NB4 (cell line): ENCODE data around the gene FAM120C.

Source experiments
- DNase-seq: peaks from one replicate; pipeline ENCODE4 v3.0.0; 2010; ENCODE audit warnings: low read depth
- H3K4me3 ChIP-seq: one replicate; pipeline ENCODE4 v1.5.1; 2011; ENCODE audit warnings: mild to moderate bottlenecking, low read depth, low read length, moderate library complexity
- CTCF ChIP-seq: IDR thresholded peaks from one replicate; pipeline ENCODE4 v1.5.1; 2012; ENCODE audit warnings: low read depth, low read length
- MAX ChIP-seq: IDR thresholded peaks from 2 replicates; pipeline ENCODE4 v1.6.1; 2011; ENCODE audit warnings: low read depth, low read length
- MYC ChIP-seq: IDR thresholded peaks from 2 replicates; pipeline ENCODE4 v1.6.1; 2011; ENCODE audit warnings: low read depth, low read length
- POLR2A ChIP-seq: IDR thresholded peaks from 2 replicates; pipeline ENCODE4 v1.6.1; 2011; ENCODE audit warnings: mild to moderate bottlenecking; ENCODE audit not compliant: insufficient read length; ENCODE audit errors: extremely low read depth

FAM120C gene

GRCh38 chrX:54173791-54174190, 9.3 kb downstream of the FAM120C start:
- no peak overlapping the region for H3K4me3 ChIP-seq
- DNase-seq = no peak
- TF ChIP-seq MAX (no peak), CTCF (no peak), MYC (no peak), POLR2A (no peak)

GRCh38 chrX:54172455-54172854, 10.6 kb downstream of the FAM120C start:
- H3K4me3 ChIP-seq = no peak overlapping the region
- DNase-seq = no peak
- no peak for TF ChIP-seq MYC
- TF ChIP-seq MAX = no peak
- no peak for TF ChIP-seq CTCF
- no peak for TF ChIP-seq POLR2A

DNA sequence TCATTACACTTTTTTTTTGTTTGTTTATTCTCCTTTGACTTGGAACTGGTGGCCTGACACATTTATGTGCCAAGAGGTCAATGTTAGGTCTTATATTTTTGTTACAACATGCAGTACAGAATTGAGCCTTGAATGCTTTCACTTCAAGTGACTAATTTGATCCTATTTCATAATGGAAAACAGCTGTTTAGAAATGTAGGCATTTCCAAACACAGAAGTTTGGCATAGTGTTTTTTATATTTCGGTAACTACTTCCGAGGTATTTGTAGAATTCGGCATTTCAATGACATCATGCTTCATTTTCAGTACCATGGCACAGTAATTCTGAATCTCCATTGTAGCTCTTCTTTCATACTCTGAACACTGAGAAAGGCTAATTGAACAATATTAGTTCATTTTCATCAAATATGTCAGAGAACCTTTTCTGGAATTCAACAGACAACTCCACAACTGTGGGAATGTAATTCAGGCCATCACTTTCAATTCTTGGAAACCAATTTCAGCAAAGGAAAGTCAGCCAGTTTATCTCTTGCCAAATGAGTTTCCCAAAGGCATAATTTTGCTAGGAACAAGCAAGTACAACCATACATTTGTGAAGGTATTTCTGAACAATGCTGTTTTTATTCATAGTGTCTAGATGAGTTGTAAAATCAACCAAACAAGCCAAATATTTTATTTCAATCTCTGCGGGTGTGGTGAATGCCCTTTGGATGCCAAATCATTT, 11.4 kb downstream of the FAM120C start:
- TF ChIP-seq CTCF (no peak), MYC (no peak), MAX (no peak), POLR2A (no peak)
- H3K4me3 ChIP-seq = no peak overlapping the region
- no peak for DNase-seq

GRCh38 chrX:54171091-54171490, 12.0 kb downstream of the FAM120C start:
- DNase-seq = no peak
- TF ChIP-seq POLR2A = no peak
- TF ChIP-seq MAX = no peak
- TF ChIP-seq MYC = no peak
- no peak for TF ChIP-seq CTCF
- H3K4me3 ChIP-seq = no peak overlapping the region

DNA sequence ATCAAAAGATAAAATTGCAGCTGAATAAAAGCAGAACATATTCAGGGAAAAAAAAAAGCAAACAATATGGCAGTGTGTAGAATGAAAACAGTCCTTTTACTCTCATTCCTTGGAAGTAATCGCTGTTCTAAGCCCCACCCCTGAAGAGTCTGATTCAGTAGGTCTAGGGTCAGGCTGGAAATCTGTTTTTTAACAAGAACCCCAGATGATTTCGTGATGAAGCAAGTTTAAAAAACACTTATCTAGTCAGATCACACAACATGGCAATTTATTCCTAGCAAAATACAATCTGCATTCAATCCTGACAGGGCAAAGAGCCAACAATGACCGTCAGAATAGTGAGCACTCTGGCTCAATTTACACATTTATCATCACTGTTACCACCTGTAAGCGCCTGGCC, 16.1 kb downstream of the FAM120C start:
- no peak overlapping the region for H3K4me3 ChIP-seq
- TF ChIP-seq MAX (no peak), MYC (no peak), POLR2A (no peak), CTCF (no peak)
- no peak for DNase-seq

DNA sequence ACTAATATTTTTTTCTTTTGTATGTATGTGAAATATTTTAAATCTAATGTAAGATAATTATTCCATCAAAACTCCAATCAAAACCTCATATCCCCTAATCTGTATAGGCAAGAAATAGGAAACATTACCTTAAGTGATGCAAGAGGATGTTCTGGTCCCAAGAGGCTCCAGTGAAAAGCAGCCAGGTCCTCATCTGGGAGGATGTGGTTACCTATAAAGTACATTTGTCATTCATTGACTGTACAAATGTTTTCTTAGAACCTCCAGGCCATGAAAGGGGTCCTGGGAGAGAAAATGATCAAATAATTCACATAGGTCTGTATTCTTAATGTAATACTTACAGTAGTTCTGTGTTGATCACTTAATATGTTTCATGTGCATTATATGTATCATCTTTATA, 25.5 kb downstream of the FAM120C start:
- peak; percentile 26 for DNase-seq
- no peak overlapping the region for H3K4me3 ChIP-seq
- no peak for TF ChIP-seq MAX
- no peak for TF ChIP-seq MYC
- TF ChIP-seq CTCF = no peak
- no peak for TF ChIP-seq POLR2A
